ENCODE results near the gene VRK2.

DNA sequence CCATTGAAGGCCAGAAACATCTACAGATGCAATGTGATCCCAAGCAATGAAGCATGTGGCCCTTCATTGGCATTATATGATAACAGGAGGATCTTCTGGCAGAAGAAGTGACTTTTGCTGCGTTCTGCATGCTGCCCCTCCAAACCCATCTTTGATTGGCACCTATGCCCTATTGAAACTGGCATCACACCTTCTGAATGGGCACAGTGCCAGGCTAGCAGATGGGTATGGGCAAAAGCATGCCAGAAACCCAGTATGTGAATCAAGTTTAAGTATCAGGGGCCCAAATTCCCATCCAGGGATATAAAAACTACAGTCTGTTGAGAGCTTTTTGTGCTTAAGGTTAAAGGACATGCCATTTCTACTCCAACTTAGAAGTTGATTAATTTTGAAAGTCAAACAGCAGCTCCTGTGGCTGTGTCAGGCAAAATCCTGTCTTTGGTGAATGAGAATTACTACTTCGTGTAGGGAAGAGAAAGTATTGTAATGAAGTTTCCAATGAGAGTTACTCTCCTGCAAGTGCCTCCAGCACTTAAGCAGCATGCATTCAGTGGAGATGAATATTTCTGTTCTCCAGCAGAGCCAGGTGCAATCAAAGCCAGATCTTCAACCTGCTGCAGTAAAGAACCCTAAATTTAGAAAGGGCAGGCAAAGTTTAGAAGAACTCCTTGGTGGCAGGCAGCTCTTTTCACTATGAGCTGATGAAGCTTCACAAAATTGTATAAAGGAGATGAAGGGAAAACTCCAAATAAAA, 8.6 kb downstream of the VRK2 start:
- TF ChIP-seq POLR2A (IDR thresholded peaks at IDR 0.05; ENCODE audit: low read depth, low read length) (0 out of 2 replicates have a peak, but pooled peaks have one; percentile 40), POLR2AphosphoS5 (IDR thresholded peaks at IDR 0.05; ENCODE audit: low read depth, low read length) (peak; percentile 31; the same call in 1 of the 2 replicates), TAF1 (IDR thresholded peaks at IDR 0.05; ENCODE audit: borderline replicate concordance, low read depth, low read length) (no peak)

All from GM12892 (cell line).